Esophagus muscularis mucosa (tissue), 4 donors: ENCODE results near the gene B3GNT8. TPM values are rescaled to one million over a fixed set of nuclear protein-coding genes. Genes with fewer than 3 reads are reported as not detected.
"Not testable (repeated sequence)": the region's sequence is repeated elsewhere in the genome, so short reads cannot be mapped to it uniquely, and the experiment has no call there.

Experiments used
- DNase-seq: peaks from one replicate; pipeline ENCODE4 v3.0.0-alpha.2; 2017; ENCODE audit errors: extremely low spot score
- H3K27ac ChIP-seq, 4 donors: fragments of 200-600 bp; sonication (generic); replicated peaks in 1 of 4; 1 replicate in 3 of 4; 2 replicates in 1 of 4; pipeline ENCODE4 v1.5.1; 2016 to 2019; ENCODE audit warnings: mild to moderate bottlenecking in 1 of 4
- H3K27me3 ChIP-seq, 4 donors: fragments of 200-600 bp; sonication (generic); one replicate each; pipeline versions ENCODE4 v1.5.1 to v1.6.0; 2016 to 2019
- H3K36me3 ChIP-seq, 4 donors: fragments of 200-600 bp; sonication (generic); one replicate each; pipeline ENCODE4 v1.5.1; 2016 to 2019
- H3K4me1 ChIP-seq, 4 donors: fragments of 200-600 bp; sonication (generic); one replicate each; pipeline ENCODE4 v1.5.1; 2016 to 2019
- H3K4me3 ChIP-seq, 4 donors: fragments of 200-600 bp; sonication (generic); 1 replicate in 2 of 4; 2 replicates in 2 of 4; pipeline ENCODE4 v1.5.1; 2016 to 2019; ENCODE audit warnings: mild to moderate bottlenecking in 4 of 4, moderate library complexity in 1 of 4
- H3K9me3 ChIP-seq, 4 donors: fragments of 200-600 bp; sonication (generic); 1 replicate in 3 of 4; 2 replicates in 1 of 4; pipeline ENCODE4 v1.5.1; 2016 to 2019
- EP300 ChIP-seq: sonication (generic); formaldehyde crosslinking; IDR thresholded peaks from one replicate; pipeline ENCODE4 v1.6.1; 2017; ENCODE audit warnings: antibody characterized with exemption
- POLR2A ChIP-seq: fragments of 450-650 bp; IDR thresholded peaks from one replicate; pipeline ENCODE4 v1.6.1; 2017; ENCODE audit warnings: antibody characterized with exemption, moderate library complexity, mild to moderate bottlenecking, low read depth
- POLR2AphosphoS5 ChIP-seq, 2 donors: sonication (generic); formaldehyde crosslinking; IDR thresholded peaks; one replicate each; pipeline ENCODE4 v1.6.1; 2017; ENCODE audit warnings: antibody characterized with exemption in 2 of 2
- WGBS: methylation state at CpG from one replicate; pipeline ENCODE4 v1.1.5; 2018; 5-methylcytosine and 5-hydroxymethylcytosine counted together
- intact Hi-C: fragments of 100-400 bp; cut with DNase I; formaldehyde crosslinking; loops from one replicate; pipeline ENCODE4 v1.15.1; 2023
- total RNA-seq, 4 donors: library from RNA; depleted of rRNA; stranded (reverse); fragments of >200 nt; gene quantifications; one replicate each; pipeline versions ENCODE4 v1.1.0 to v1.2.1, GENCODE V29; 2016
- TF ChIP-seq, protein P1 (sequence below), 3 experiments: fragments of 200-600 bp in 2 of 3; fragments of 450-650 bp in 1 of 3; sonication (generic) in 2 of 3; IDR thresholded peaks; one replicate each; pipeline ENCODE4 v1.5.1; 2017 to 2019; ENCODE audit warnings: antibody characterized with exemption in 3 of 3, mild to moderate bottlenecking in 2 of 3, moderate library complexity in 1 of 3

Gene B3GNT8
- total RNA-seq, 4 donors from 2014 or later, result 1.2 to 12.0 (median 5.0) TPM

DNA sequence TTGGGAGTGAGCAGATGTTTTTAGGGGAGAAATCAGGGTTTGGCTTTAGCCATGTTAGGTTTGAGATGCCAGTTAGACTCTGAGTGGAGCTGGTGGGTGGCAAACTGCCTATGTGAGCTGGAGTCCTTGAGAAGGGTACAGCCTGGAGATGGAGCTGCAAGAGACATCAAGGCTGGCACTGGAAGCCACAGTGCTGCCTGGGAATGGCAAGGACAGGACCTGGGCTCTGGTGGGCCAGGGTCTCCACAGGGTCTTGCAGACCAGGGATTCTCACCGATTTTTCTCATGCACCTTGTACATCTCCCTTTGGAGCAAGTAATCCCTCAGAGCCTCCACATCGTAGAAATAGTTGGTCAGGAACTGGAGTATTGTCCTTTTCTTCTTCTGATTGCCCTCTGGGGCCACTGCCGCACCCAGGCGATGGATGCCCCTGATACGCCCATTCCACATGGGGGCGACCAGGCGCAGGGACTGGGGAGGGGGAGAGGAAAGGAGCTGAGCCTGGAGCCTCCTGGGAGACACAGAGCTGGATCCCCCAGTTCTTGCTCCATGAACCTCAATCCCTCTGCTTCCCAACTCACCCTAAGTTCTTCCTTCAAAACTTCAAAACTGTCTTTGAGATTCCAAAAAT is 10.9 kb upstream of the B3GNT8 start:
- Histone ChIP-seq H3K9me3 (no peaks in the 10 kb centered on the region), H3K4me1 (peaks cover 14 to 20% (median 16%) of the 10 kb centered on the region in 4 donors), H3K27me3 (peaks cover 0 to 22% (median 3%) of the 10 kb centered on the region in 4 donors), H3K36me3 (peaks cover 0 to 53% (median 39%) of the 10 kb centered on the region in 4 donors), H3K4me3 (no peak overlapping the region), H3K27ac (no peak overlapping the region)
- DNase-seq, result no peak
- TF ChIP-seq POLR2AphosphoS5 (IDR thresholded peaks at IDR 0.05) (no peak), EP300 (no peak), POLR2A (no peak)
- TF ChIP-seq, protein P1, sequence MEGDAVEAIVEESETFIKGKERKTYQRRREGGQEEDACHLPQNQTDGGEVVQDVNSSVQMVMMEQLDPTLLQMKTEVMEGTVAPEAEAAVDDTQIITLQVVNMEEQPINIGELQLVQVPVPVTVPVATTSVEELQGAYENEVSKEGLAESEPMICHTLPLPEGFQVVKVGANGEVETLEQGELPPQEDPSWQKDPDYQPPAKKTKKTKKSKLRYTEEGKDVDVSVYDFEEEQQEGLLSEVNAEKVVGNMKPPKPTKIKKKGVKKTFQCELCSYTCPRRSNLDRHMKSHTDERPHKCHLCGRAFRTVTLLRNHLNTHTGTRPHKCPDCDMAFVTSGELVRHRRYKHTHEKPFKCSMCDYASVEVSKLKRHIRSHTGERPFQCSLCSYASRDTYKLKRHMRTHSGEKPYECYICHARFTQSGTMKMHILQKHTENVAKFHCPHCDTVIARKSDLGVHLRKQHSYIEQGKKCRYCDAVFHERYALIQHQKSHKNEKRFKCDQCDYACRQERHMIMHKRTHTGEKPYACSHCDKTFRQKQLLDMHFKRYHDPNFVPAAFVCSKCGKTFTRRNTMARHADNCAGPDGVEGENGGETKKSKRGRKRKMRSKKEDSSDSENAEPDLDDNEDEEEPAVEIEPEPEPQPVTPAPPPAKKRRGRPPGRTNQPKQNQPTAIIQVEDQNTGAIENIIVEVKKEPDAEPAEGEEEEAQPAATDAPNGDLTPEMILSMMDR (IDR thresholded peaks at IDR 0.05), result no peak
- 88% methylated on average over 6 of the region's 7 CpGs for WGBS
- intact Hi-C loops, result loop anchor here (5.0 kb wide), 1 partner anchor 41 kb away; the partner anchor contains the start of genes BCKDHA and EXOSC5

DNA sequence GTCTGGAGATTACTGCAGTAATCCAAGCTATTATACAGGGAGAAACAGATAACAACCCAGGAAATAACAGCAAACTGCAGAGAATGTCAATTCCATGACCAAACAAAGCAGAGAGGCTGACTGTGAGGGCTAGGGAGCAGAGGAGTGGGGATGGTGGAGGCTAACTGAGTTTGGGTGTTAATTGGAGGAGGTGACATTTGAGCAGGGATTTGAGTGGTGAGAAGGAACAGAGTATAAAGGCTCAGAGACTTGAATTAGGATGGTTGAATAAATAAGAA is 9.4 kb upstream of the B3GNT8 start:
- no peak overlapping the region for H3K4me3 ChIP-seq
- TF ChIP-seq POLR2AphosphoS5 (IDR thresholded peaks at IDR 0.05) (no peak), EP300 (no peak), POLR2A (no peak)
- TF ChIP-seq, protein P1 (IDR thresholded peaks at IDR 0.05), result no peak
- H3K27ac ChIP-seq, result no peak overlapping the region
- H3K4me1 ChIP-seq, result peaks cover 18 to 22% (median 20%) of the 10 kb centered on the region in 4 donors
- peaks cover 0 to 8% (median 0%) of the 10 kb centered on the region in 4 donors for H3K27me3 ChIP-seq
- H3K36me3 ChIP-seq, result peaks cover 7 to 68% (median 53%) of the 10 kb centered on the region in 4 donors
- intact Hi-C loops, result loop anchor here (5.0 kb wide), 1 partner anchor 39 kb away; the partner anchor contains the start of genes BCKDHA and EXOSC5
- no peaks in the 10 kb centered on the region for H3K9me3 ChIP-seq
- no peak for DNase-seq

DNA sequence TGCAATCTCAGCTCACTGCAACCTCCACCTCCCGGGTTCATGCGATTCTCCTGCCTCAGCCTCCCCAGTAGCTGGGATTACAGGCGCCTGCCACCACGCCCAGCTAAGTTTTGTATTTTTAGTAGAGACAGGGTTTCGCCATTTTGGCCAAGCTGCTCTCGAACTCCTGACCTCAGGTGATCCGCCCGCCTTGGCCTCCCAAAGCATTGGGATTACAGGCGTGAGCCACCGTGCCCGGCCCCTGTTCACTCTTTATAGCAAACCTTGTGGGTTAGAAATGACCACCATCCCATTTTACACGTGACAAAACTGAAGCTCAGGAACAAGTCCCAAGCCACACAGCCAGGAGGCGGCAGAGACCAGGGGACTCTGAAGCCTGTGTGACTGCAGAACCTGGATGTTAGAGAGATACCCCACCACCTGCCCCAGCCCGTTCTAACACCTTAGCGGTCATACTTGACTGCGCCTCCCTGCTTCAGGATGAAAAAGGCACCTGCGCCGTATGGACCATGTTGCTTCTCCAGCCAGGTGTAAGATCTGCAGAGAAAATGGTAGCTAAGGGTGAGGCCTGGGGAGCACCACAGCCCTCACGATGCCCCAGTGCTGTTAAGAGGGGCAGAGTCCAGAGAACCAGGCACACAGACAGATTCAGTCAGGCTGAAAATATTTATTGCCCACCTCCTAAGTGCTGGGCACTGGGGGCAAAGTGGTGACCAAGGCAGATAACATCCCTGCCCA is 8.9 kb upstream of the B3GNT8 start:
- no peak overlapping the region for H3K4me3 ChIP-seq
- peaks cover 12 to 71% (median 58%) of the 10 kb centered on the region in 4 donors for H3K36me3 ChIP-seq
- intact Hi-C loops, result loop anchor here (5.0 kb wide), 1 partner anchor 39 kb away; the partner anchor contains the start of genes BCKDHA and EXOSC5
- DNase-seq, result no peak
- H3K27me3 ChIP-seq, result peaks cover 0 to 3% (median 0%) of the 10 kb centered on the region in 4 donors
- 96% methylated on average over 14 of the region's 19 CpGs for WGBS
- H3K27ac ChIP-seq, result no peak overlapping the region
- peaks cover 18 to 27% (median 23%) of the 10 kb centered on the region in 4 donors for H3K4me1 ChIP-seq
- H3K9me3 ChIP-seq, result no peaks in the 10 kb centered on the region
- no peak for TF ChIP-seq POLR2A
- TF ChIP-seq, protein P1 (IDR thresholded peaks at IDR 0.05), result no peak
- TF ChIP-seq POLR2AphosphoS5 (IDR thresholded peaks at IDR 0.05), result no peak
- TF ChIP-seq EP300, result no peak

DNA sequence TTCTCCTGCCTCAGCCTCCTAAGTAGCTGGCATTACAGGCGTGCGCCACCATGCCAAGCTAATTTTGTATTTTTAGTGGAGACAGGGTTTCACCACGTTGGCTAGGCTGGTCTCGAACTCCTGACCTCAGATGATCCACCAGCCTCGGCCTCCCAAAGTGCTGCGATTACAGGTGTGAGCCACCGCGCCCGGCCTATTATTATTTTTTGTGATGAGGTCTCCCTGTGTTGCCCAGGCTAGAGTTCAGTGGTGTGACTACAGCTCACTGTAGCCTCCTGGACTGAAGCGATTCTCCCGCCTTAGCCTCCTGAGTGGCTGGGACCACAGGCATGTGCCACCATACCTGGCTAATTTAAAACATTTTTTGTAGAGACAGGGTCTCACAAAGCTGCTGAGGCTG is 8.2 kb upstream of the B3GNT8 start:
- H3K4me1 ChIP-seq, result peaks cover 17 to 30% (median 23%) of the 10 kb centered on the region in 4 donors
- not testable (repeated sequence) for H3K27ac ChIP-seq, H3K27me3 ChIP-seq, H3K9me3 ChIP-seq, DNase-seq, H3K4me3 ChIP-seq
- intact Hi-C loops, result loop anchor here (5.0 kb wide), 1 partner anchor 38 kb away; the partner anchor contains the start of genes BCKDHA and EXOSC5
- WGBS, result 96% methylated on average over 11 of the region's 11 CpGs
- H3K36me3 ChIP-seq, result peaks cover 15 to 77% (median 64%) of the 10 kb centered on the region in 4 donors

DNA sequence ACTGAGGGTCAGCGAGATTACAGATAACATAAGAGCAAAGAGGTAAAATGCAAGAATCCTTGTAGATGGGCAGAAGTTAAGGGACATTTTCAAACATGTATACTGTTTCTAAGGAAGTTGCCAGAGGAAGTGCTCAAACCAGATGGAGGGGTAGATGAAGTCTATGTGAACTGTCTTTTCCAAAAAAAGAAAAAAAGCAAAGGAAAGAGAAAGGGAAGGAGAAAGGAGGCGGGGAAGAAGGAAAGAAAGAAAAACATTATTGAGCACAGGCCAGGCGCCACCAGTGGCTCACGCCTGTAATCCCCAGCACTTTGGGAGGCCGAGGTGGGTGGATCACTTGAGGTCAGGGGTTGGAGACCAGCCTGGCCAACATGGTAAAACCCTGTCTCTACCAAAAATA is 7.3 kb upstream of the B3GNT8 start:
- intact Hi-C loops, result no loop called here
- no peak for DNase-seq
- Histone ChIP-seq H3K36me3 (peaks cover 15 to 77% (median 67%) of the 10 kb centered on the region in 4 donors), H3K27me3 (no peaks in the 10 kb centered on the region), H3K9me3 (no peaks in the 10 kb centered on the region), H3K27ac (no peak overlapping the region), H3K4me1 (peaks cover 12 to 25% (median 19%) of the 10 kb centered on the region in 4 donors), H3K4me3 (no peak overlapping the region)
- 70% methylated on average over 5 of the region's 5 CpGs for WGBS
- no peak for TF ChIP-seq EP300
- TF ChIP-seq, protein P1 (IDR thresholded peaks at IDR 0.05), result no peak
- no peak for TF ChIP-seq POLR2AphosphoS5 (IDR thresholded peaks at IDR 0.05)
- TF ChIP-seq POLR2A, result no peak
